HG03342 (cell line): ENCODE data around the gene KRTAP10-4.
"Not testable (repeated sequence)": the region's sequence is repeated elsewhere in the genome, so short reads cannot be mapped to it uniquely, and the experiment has no call there.

ENCODE experiments used
- ATAC-seq: cut with Tn5 transposase; IDR thresholded peaks from one replicate; pipeline ENCODE4 v1.9.1; 2021; ENCODE audit warnings: mild to moderate bottlenecking, moderate library complexity; ENCODE audit not compliant: unreplicated experiment

Gene KRTAP10-4

GRCh38 chr21:44556879-44557278 lies 16.6 kb upstream of the KRTAP10-4 start:
- ATAC-seq, result no peak

DNA sequence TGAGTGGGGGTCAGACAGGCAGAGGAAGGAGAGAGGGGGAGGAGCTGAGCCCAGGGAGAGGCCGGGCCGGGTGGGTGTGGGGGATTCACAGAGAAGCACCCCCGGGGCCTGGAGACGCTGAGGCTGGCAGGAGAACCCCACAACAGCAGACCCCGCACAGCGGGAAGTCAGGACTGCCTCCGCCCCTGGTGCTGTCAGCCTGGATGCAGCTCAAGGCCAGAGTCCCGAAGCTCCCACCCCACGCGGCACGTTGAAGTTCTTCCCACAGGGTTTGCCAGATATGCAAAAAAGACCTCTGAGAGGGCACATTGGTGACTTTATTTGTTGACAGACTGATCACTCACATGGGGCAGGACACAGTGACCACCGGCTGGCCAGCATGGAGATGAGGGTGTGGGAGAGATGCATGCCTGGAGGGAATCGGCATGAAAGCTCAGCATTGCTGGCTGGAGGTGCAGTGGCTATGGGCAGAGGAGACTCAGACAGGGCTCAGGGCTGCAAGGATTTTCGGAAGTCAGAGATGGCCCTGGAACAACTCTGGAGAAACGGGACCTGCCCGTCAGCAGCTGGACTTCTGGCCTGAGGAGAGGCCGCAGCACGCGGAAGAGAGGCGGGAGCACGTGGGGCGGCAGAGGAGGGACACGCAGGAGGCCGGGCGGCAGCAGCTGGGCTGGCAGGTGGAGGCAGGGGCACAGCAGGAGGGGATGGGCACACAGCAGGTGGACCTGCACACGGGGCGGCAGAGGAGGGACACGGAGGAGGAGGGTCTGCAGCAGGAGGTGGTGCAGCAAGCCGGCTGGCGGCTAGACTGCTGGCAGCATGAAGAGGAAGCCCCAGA lies 15.8 kb upstream of the KRTAP10-4 start:
- ATAC-seq, result no peak

- not testable (repeated sequence) for ATAC-seq
Measured at GRCh38 chr21:44558329-44558675, 15.2 kb upstream of the KRTAP10-4 start.

GRCh38 chr21:44558695-44559094 lies 14.8 kb upstream of the KRTAP10-4 start, which contains the start of gene KRTAP10-3:
Gene KRTAP10-3 (minus strand): TSS chr21:44558795. CDS start chr21:44558715, 80 bp downstream.
- no peak for ATAC-seq

GRCh38 chr21:44564099-44564498 lies 9.4 kb upstream of the KRTAP10-4 start:
- no peak for ATAC-seq

GRCh38 chr21:44564886-44565598 lies 8.5 kb upstream of the KRTAP10-4 start:
- no peak for ATAC-seq

DNA sequence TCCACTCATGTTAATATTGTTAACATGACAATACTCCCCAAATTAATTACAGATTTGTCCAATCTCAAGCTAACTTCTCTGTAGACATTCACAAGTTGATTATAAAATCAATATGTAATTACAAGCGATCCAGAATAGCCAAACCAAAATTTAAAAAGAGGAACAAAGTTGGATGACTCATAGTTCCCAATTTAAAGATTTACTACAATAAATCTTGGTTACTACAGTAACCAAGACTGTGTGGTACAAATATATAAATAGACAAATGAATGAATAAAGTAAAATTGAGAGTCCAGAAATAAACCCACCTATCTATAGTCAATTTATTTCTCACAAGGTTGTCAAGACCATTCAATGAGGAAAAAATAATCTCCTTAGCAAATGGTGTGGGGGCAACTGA lies 7.1 kb upstream of the KRTAP10-4 start:
- ATAC-seq, result no peak

- ATAC-seq, result no peak
Measured at GRCh38 chr21:44567481-44568171, 5.9 kb upstream of the KRTAP10-4 start.

DNA sequence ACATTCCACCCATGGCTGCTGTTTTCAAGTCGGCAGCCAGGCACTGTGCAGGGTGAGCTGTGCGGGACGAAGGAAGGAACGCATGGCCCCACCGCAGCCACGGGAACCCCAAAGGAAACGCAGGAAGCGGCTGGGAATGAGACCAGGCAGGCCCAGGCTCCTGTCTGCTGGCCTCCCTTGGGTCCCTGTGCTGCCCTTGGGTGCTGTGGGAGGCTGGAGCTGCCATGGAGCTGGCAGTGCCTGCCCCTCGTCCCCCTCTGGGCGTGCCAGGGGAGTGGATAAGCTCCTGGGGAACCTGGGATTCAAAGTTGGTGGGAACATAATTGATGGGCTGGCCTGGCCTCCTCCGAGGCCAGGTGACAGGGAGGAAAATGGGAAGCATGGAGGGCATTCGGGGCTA lies 5.3 kb upstream of the KRTAP10-4 start:
- ATAC-seq, result no peak

DNA sequence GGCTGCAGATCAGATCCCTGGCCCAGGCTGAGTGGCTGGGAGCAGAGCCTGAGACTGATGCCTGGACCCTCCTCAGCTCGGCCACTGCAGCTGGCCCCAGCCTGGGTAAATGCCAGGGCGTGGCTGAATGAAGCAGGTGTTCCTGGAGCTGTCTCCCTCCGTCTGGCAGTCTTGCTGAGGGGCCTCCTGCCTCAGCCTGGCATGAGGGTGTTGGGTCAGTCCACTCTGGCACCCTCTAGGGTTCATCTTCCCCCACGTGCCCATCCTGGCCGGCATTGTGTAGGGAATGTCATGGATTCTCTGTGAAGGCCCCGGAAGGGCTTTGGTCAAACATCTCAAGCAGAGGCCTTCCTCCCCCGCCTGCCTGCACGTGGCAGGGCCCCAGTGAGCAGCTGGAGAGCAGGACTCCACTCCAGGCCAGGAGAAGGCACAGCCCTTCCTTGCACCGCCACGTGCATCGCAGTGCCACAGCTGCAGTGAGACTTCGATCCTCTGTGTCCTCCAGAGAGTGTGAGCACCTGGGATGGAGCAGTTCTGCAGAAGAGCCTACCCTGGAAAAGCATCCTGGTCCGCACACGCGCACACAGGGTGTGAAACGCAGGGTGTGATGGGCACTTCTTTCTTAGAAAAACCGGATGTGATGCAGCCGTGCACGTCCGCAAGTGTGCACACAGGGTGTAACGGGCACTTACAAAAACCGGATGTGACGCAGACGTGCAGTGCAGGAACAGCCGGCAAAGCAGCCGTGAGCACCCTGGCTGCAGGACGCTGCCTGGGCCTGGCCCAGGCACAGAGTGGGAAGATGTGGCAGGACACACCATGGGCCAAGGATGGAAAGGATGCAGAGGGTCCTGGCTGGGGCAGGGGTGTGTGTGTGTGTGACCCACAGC lies 4.6 kb upstream of the KRTAP10-4 start:
- ATAC-seq, result no peak

GRCh38 chr21:44569861-44570517 lies 3.5 kb upstream of the KRTAP10-4 start:
- ATAC-seq, result no peak

GRCh38 chr21:44571296-44571695 lies 2.2 kb upstream of the KRTAP10-4 start:
- no peak for ATAC-seq

- no peak for ATAC-seq
Measured at GRCh38 chr21:44571844-44572782, 1.4 kb upstream of the KRTAP10-4 start.

DNA sequence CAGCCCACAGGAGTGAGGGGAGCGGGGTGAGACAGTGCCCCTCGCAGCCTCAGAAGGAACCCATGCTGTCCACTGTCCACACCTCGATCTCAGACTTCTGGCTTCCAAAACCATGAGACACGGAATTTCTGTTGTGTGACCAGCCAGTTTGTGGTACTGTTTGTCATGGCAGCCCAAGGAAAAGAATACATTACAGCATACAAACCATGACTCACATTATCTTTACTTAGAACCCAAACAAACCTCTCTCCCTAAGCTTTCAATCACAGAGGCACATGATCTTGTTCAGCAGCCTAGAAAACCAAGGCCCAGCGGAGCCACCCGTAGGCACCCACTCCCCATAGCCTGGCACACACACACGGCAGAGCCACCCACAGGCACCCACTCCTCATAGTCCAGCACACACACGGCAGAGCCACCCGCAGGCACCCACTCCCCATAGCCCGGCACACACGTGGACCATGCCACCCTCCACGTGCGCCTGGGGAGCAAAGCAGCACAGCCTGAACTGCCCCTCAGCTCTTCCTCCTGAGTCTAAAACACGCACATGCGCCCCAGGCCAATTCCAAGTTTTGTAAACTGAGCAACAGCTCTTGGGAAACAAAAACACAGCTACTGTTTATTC lies 458 bp upstream of the KRTAP10-4 start:
- no peak for ATAC-seq

DNA sequence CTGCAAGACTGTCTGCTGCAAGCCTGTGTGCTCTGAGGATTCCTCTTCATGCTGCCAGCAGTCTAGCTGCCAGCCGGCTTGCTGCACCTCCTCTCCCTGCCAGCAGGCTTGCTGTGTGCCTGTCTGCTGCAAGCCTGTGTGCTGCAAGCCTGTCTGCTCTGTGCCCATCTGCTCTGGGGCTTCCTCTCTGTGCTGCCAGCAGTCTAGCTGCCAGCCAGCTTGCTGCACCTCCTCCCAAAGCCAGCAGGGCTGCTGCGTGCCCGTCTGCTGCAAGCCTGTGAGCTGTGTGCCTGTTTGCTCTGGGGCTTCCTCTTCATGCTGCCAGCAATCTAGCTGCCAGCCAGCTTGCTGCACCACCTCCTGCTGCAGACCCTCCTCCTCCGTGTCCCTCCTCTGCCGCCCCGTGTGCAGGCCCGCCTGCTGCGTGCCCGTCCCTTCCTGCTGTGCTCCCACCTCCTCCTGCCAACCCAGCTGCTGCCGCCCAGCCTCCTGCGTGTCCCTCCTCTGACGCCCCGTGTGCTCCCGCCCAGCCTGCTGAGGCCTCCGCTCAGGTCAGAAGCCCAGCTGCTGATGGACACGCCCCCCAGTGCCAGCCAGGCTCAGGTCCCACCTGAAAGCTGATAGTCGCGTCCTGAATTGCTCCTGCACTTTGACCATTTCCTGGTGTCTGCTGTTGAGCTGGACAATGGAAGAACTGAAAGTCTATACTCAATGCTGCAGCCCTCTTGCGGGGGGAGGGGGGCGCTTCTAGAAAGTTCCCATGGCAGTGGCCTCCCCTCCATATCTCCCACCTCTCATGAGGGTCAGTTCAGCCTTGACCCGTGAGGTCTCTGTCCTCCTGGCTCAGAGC lies 1.2 kb downstream of the KRTAP10-4 start:
- ATAC-seq, result no peak

DNA sequence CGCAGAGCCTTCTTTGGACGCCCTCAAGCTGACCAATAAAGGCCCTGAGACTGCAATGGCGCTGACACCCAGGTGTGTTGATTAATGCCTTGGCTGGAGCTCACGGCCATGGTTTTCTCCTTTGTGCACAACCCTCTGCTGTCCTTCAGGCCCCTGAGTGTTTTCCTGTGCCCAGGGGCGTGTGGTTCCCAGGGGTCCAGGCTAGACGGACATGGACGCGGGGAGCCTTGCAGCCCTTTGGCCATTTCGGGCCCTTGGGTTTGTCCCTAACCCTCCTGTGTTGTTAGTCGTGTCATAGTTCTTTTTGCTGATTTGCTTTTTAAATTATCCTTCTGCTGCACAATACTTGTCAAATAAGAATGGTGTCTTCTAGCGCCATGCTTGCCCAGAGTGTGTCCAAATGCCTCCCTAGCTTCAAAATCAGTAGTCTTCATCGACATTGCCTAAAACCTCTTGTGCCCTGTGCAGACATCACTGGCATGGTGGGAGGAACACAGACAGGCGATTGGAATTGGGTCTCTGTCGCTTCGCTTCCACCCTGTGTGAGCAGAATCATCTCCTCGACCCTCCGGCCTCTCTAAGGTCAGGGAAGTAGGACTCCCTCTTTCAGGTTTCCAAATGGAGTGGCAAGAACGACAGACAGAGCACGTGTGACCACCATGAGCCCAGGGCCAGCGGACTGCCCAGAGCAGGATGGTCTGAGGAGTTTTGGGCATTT lies 1.9 kb downstream of the KRTAP10-4 start:
- no peak for ATAC-seq

DNA sequence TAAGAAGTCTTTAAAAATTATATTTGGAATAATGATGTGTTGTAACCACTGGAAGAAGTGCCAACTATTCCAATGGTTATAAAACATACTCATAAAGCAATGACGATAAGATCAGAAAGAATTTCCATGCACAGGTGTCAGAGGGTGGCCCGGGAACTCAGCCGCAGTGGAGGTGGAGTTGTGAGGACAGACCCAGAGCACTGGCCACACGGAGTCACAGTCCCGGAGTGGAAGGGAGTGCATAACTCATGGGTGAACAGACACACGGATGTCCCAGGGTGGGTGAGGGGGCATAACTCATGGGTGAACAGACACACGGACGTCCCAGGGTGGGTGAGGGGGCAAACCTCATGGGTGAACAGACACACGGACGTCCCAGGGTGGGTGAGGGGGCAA lies 2.5 kb downstream of the KRTAP10-4 start:
- no peak for ATAC-seq
